NCI-H1694 (cell line): ENCODE measurements around the gene ANGPTL8.

Source experiments
- DNase-seq: peaks from one replicate; lab custom pipeline; 2025; lab: John Stamatoyannopoulos, UW

The ANGPTL8 gene

GRCh38 chr19:11261431-11261970 is 22.1 kb downstream of the ANGPTL8 start:
- no peak for DNase-seq

DNA sequence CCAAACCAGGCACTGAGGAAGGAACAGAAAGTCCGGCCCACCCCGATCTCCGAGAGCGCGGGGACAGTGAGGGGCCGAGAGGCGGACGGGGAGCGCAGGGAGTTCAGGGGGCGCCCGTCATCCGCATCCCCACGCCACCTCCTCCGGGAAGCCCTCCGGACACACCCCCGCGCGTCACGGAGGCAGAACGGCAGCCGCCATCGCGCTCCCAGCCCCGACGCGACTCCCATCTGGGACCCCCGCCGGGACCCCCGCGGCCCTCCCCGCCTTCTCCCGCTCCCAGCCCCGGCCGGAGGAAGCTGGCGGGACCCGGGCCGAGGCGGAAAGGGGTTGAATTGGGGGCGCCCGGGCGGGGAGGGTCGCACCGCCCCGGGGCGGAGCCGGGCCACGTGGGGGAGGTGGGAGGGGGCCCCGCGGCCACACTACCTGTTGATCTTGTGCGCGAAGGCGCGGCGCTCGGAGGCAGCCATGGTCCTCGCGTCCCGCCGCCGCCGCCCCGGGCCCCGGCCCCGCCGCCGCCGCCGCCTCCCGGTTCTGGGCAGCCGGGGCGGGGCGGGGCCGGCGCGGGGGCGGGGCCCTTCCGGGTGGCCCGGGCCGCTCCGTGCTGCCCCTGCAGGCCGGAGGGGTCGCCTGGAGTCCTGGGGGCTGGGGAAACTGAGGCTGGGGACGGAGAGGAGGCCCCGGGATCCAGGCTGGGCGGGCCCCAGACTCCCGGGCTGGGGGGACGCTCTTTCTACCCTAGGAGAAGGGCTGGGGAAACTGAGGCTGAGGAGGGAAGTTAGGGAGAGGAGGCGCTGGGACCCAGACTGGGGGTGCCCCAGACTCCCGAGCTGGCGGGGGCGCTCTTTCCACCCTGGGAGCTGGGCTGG is 22.8 kb downstream of the ANGPTL8 start, which contains the start of gene DOCK6:
Gene DOCK6, minus strand, starts transcription at position 554 of the 869 bp plus-strand sequence. Its CDS starts 84 bp downstream, at position 470.
- no peak for DNase-seq

DNA sequence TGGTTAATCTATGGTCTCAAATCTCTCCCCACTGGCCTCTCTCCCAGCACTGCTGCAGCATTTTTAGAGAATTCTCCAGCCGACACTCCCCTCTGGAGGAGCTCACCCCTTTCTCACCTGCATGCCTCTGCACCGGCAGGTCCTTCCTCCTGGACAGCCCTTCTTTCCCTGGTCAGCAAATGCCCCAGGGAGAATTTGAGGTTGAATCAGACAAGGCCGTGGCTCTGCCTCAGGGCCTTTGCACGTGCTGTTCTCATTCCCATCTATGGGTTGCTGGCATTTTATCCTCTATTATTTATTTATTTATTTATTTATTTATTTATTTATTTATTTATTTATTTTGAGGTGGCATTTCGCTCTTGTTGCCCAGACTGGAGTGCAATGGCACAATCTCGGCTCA is 24.3 kb downstream of the ANGPTL8 start:
- no peak for DNase-seq

DNA sequence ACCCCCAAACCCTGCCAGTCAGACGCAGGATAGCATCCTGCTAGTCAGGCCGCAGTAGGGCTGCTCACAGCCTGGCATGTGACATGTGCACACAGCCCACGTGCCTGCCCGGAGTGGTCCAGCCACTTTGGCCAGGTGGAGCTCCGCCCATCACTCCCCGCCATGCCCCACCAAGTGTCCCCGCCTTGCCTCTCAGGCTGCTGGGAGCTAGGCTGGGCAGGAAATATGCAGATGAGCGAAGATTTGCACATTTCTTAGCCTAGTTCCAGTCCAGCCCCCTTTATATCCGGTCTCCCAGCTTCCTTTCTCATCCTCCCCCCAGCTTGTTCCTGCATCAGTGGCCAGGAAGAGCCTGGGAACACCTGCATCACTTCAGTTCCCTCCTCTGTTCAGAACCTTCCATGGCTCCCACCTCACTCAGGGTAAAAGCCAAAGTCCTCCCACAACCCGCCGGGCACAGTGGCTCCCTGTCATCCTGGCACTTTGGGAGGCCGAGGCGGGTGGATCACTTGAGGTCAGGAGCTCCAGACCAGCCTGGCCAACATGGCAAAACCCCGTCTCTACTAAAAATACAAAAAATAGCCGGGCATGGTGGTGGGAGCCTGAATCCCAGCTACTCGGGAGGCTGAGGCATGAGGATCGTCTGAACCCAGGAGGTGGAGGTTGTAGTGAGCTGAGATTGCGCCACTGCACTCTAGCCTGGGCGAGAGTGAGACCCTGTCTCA is 25.2 kb downstream of the ANGPTL8 start:
- no peak for DNase-seq

GRCh38 chr19:11265177-11265784 is 25.9 kb downstream of the ANGPTL8 start:
- DNase-seq: no peak

- DNase-seq: no peak
Observed at GRCh38 chr19:11265785-11266236, 26.4 kb downstream of the ANGPTL8 start.

DNA sequence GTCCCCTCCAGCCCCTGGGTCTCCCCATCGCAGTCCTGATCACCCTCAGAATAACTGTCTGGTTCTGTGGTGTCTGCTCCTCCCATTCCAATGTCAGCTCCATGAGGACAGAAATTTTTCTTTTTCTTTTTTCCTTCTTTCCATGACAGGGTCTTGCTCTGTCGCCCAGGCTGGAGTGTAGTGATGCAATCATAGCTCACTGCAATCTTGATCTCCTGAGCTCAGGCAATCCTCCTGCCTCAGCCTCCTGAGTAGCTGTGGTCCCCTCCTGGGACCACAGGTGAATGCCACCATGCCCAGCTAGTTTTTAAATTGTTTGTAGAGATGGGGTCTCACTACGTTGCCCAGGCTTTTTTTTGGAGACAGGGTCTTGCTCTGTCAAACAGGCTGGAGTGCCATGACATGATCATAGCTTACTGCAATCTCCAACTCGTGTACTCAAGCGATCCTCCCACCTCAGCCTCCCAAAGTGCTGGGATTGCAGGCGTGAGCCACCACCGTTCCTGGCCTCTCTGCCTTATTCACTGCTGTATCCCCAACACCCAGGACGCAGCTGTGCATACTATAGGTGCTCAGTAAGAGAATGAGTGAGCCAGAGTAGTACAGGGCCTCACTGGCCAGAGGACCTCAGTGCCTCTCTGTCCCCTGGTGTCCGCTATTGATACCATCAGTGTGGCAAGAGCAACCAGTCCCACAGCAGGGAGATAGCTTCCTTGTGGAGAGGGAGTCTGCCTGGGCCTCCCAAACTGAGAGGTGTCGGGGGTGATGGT is 28.1 kb downstream of the ANGPTL8 start:
- no peak for DNase-seq

- no peak for DNase-seq
Observed at GRCh38 chr19:11268783-11269267, 29.4 kb downstream of the ANGPTL8 start.

DNA sequence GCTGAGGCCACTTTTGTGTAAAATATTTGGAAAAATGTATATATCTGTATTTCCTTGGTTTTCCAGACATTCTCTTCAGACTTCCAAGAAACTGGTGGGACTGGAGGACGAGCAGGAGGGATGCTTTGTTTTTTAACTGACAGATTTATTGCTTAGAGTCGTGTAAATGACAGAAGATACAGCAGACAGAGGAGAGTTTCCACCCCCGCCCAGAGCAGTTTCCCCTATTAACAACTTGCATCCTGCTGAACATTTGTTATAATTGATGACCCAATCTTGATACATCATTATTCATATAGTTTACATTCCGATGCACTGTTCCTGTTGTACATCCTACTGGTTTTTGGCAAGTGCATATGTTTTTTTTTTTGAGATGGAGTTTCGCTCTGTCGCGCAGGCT is 30.0 kb downstream of the ANGPTL8 start:
- no peak for DNase-seq

DNA sequence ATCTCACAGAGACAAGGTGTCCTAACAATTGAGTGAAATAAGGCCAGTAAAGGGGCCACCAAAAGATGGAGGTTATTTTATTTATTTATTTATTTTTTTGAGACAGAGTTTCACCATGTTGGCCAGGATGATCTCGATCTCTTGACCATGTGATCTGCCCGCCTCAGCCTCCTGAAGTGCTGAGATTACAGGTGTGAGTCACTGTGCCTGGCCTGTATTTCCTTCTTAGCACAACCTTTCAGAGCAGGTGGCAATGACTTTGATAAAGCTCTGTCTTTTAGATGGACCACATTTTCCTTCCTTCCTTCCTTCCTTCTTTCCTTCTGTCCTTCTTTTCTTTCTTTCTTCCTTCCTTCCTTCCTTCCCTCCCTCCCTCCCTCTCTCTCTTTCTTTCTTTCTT is 33.9 kb downstream of the ANGPTL8 start:
- DNase-seq: no peak

- DNase-seq: no peak
Observed at GRCh38 chr19:11273989-11274388, 34.6 kb downstream of the ANGPTL8 start.

- no peak for DNase-seq
Observed at GRCh38 chr19:11274533-11275086, 35.2 kb downstream of the ANGPTL8 start.

- no peak for DNase-seq
Observed at GRCh38 chr19:11278670-11279069, 39.3 kb downstream of the ANGPTL8 start.

DNA sequence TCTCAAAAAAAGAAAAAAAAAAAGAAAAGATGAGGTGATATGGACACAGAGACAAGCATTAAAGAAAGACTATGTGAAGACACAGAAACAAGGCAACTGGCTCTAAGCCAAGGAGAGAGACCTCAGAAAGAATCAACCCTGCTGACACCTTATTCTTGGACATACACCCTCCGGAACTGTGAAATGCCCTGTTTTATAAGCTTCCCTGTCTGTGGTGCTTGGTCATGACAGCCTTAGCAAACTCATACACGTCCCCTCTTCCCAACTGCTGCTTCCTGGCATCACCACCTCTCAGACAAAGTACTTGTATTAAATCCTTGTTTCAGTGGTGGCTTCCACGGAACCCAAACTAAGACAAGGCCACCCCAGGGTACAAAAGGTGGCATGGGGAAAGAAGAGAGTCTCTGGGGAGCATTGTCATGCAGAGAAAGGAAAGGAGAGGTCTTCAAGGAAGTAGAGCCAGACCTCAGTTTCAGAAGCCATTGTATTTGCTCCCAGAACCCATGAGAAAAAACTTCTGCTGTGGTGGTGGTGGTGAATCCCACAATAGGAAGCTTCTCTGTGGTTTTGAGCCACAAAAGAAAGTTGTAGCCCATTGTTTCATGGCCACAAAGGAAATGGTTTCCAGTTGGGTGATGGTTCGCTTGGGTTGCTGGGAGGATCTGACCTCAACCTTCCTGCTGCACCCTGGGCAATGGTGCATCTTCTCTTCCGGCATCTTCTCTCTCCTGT is 40.3 kb downstream of the ANGPTL8 start:
- DNase-seq: no peak

DNA sequence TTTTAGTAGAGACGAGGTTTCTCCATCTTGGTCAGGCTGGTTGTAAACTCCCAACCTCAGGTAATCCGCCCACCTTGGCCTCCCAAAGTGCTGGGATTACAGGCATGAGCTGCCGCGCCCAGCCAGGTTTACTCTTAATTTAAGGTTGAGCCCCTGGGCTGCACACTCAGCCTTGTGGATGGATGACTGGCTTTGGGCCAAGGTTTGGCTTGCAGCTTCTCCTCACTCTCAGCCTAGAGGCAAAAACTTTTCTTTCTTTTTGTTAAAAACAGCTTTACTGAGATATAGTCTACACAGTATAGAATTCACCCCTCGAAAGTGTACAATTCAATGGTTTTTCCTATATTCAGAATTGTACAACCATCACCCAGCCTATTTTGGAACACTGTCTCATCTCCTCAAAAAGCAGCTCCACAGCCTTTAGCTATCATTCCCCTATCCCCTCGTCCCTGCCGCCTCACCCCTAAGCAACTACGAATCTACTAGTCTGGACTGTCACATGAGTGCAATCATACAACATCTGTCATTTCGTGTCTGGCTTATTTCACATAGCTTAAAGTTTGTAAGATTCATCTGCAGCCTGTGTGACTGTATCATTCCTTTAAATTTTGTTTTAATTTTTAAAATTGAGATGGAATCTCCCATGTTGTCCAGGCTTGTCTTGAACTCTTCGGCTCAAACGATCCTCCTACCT is 42.1 kb downstream of the ANGPTL8 start:
- DNase-seq: no peak

GRCh38 chr19:11284515-11284914 is 45.1 kb downstream of the ANGPTL8 start:
- DNase-seq: no peak

GRCh38 chr19:11286312-11286974 is 47.0 kb downstream of the ANGPTL8 start:
- DNase-seq: no peak

- no peak for DNase-seq
Observed at GRCh38 chr19:11288349-11288748, 48.9 kb downstream of the ANGPTL8 start.

DNA sequence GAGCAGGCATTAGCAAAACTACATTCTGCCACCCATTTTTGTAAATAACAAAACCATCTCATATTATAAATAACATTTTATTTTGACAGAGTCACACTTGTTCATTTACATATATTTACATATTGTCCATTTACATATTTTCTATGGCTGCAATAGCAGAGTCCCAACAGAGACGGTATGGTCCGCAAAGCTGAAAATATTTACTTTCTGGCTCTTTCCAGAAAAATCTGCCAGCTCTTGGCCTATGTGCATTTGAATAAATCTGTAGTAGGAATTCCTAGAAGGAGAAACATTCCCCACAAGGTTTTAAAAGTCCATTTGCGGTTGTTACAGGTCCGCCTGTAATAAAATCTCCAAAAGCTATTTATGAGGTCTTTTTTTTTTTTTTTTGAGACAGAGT is 50.8 kb downstream of the ANGPTL8 start:
- DNase-seq: no peak
